Amygdala (tissue), 56 donors: ENCODE measurements around the gene CTNNA2.

ENCODE experiments used
- DNase-seq, 56 donors: peaks; one replicate each; lab custom pipeline; 2025; lab: John Stamatoyannopoulos, UW

The CTNNA2 gene

GRCh38 chr2:80568011-80568410, 1055.2 kb downstream of the CTNNA2 start:
- DNase-seq, result no peak

- no peak for DNase-seq
Observed at GRCh38 chr2:80573167-80573566, 1060.3 kb downstream of the CTNNA2 start.

GRCh38 chr2:80573950-80574349, 1061.1 kb downstream of the CTNNA2 start:
- DNase-seq, result peak in 1 of 56 donors; percentile 4

DNA sequence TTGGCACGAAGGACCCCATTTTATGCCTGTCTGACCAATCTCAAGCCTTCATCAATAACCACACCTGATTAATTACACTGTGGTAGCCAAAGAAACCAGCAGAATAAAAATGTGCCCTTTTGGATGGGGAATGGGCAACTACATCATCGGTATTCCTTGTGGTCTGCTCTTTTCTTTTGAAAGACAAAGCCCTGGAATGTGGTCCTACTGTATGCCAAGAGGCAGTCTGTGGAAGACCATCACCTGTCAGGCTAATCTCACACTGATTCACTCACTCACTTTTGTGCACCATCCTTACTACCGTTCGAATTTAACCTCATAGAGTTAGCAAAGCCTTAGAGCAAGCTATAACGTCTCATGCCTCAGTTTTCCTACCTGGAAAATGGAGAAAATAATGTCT, 1066.9 kb downstream of the CTNNA2 start:
- no peak for DNase-seq

GRCh38 chr2:80591233-80591632, 1078.4 kb downstream of the CTNNA2 start:
- DNase-seq, result no peak

GRCh38 chr2:80592106-80592505, 1079.3 kb downstream of the CTNNA2 start:
- DNase-seq, result no peak

GRCh38 chr2:80610108-80610507, 1097.3 kb downstream of the CTNNA2 start:
- DNase-seq, result no peak

- DNase-seq, result no peak
Observed at GRCh38 chr2:80621656-80622055, 1108.8 kb downstream of the CTNNA2 start.

DNA sequence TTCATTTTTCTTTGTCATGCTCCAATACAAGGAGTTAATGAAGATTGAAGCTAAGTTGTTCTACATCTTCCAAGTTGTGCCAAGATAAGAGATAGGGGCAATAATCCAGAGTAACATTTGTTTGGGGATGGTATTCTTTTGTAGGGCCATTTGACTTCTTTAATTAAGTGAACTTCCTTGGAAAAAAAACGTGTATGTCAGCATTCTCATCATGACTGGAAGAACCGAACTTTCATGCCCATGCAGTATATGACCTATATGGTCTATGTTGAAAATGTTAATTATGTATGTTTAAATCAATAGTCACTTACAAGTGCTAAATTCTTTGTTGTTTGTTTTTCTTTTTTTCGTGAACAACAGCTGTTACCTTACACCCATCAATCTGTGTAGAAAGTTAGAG, 1111.2 kb downstream of the CTNNA2 start:
- no peak for DNase-seq

- DNase-seq, result no peak
Observed at GRCh38 chr2:80634590-80634989, 1121.7 kb downstream of the CTNNA2 start.

- no peak for DNase-seq
Observed at GRCh38 chr2:80638783-80639182, 1125.9 kb downstream of the CTNNA2 start.

DNA sequence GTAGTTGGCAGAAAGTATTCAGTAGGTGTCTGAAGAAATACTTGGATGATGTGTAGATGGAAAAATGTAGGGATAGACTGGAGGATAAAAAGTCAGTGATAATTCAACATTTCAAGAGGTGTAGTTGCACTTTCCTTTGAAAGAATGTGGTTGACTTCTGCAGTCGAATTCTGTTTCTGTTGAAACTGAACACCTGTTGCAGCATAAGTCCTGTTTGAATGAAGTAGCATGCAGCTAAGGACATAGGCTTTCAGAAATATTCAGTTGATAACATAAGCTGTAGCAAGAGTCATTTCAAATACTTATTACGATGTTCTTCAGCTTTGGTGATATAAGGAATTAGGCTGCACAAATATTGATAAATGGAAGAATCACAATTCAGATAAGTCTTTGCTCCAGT, 1129.6 kb downstream of the CTNNA2 start:
- DNase-seq, result no peak

DNA sequence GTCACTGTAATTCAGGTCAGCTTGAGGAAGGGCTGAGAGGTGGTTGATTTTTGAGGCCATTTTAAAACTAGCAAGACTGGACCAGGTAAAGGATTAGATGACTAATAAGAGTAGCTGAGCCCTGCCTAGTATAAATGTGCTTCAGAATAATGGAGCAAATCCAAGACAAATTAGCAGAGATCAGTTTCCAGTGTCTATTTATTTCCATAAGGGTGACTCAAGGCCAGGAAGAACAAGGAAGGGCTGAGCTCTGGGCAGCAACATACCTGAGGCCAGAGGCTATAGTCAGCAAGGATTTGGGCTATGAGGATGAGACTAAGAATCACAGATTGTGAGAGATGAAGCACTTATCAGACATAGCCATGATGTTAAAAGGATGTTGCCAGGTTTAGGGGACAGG, 1130.7 kb downstream of the CTNNA2 start:
- DNase-seq, result no peak

DNA sequence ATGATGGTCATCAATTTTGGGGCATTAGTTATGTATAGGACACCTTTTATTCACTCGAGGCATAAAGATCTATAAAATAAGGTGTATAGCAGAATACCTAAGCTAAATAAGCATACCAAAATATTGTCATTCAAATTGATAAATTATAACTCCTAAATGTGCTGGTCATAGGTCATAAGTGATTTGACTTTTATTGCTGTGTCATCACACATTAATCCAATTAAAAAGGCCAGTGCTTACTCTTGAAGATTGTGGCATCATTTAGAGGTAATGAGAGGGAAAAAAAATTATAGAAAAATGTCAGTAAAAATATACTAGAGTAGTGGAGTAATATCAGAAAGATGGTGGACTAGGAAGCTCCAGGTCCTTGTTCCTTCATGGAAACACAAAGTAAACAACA, 1138.6 kb downstream of the CTNNA2 start:
- no peak for DNase-seq

- DNase-seq, result no peak
Observed at GRCh38 chr2:80655265-80655664, 1142.4 kb downstream of the CTNNA2 start.

- no peak for DNase-seq
Observed at GRCh38 chr2:80670763-80671162, 1157.9 kb downstream of the CTNNA2 start.

DNA sequence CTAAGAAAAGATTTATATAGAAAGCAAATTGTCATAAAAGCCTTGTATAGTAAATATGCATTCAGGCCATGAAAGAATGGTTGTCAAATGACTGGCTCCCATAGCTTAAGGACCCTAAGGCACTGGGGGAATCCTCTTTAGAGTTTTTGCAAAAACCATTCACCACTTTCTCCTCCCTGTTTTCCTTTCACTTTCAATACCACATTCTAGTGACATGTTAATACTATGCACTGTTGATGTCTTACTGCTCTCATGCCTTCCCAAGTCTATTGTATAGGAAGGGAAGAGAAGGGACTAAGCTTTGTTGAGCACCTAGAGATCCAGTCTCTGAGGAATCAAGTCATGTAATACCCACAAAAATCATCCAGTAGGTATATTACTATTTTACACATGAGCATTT, 1174.7 kb downstream of the CTNNA2 start:
- no peak for DNase-seq

DNA sequence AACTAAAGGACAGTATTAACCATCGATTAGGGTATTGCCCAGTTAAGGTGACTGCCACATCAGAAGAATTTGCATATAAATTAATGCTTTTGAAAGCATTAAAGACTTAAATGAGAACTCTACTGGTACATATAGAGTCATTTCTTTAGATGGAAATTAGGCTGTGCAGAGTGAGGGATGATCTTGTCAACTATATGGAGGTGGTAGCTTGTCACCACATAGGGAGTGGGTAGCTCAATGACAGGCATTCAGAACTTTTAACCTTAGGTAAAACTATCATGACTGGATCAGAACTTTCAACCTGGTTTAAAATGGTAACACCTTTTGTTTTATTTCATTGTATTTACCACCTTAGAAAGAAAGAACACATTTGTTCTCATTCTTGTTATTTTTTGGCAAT, 1176.3 kb downstream of the CTNNA2 start:
- no peak for DNase-seq
